DOHH2 (cell line): ENCODE measurements around the gene ARHGEF7.

ENCODE experiments used
- H3F3A ChIP-seq: fragments of 200-600 bp; sonication (generic), shearing (Covaris generic); 2 replicates; pipeline ENCODE4 v1.6.0; 2016; ENCODE audit warnings: antibody characterized with exemption, mild to moderate bottlenecking; ENCODE audit not compliant: control insufficient read depth, insufficient read depth
- H3K27ac ChIP-seq: fragments of 200-600 bp; sonication (generic); 2 replicates; pipeline ENCODE4 v1.5.1; 2014; ENCODE audit warnings: low read depth, mild to moderate bottlenecking, low read length, moderate library complexity
- H3K27me3 ChIP-seq: fragments of 200-600 bp; sonication (generic); 2 replicates; pipeline ENCODE4 v1.6.1; 2014; ENCODE audit warnings: mild to moderate bottlenecking, low read length, mixed read lengths; ENCODE audit not compliant: control insufficient read depth
- H3K36me3 ChIP-seq: fragments of 200-600 bp; sonication (generic); 2 replicates; pipeline ENCODE4 v1.6.1; 2014; ENCODE audit warnings: mild to moderate bottlenecking, low read length, moderate library complexity, mixed read lengths; ENCODE audit not compliant: control insufficient read depth
- H3K4me1 ChIP-seq: fragments of 200-600 bp; sonication (generic); 2 replicates; pipeline ENCODE4 v1.6.1; 2014; ENCODE audit warnings: mild to moderate bottlenecking, low read length, mixed read lengths; ENCODE audit not compliant: control insufficient read depth
- H3K4me2 ChIP-seq: fragments of 200-600 bp; sonication (generic); 2 replicates; pipeline ENCODE4 v1.6.0; 2014; ENCODE audit warnings: mild to moderate bottlenecking, low read length, moderate library complexity
- H3K4me3 ChIP-seq: fragments of 200-600 bp; sonication (generic); 2 replicates; pipeline ENCODE4 v1.5.1; 2014; ENCODE audit warnings: mild to moderate bottlenecking, low read length, mixed read lengths
- H3K79me2 ChIP-seq: fragments of 200-600 bp; sonication (generic); 2 replicates; pipeline ENCODE4 v1.6.1; 2014; ENCODE audit warnings: mild to moderate bottlenecking, low read length, mixed read lengths; ENCODE audit not compliant: control insufficient read depth
- H3K9me2 ChIP-seq: fragments of 200-600 bp; sonication (generic); replicated peaks from 2 replicates; pipeline ENCODE4 v1.6.1; 2014; ENCODE audit warnings: mild to moderate bottlenecking, low read length, mixed read lengths; ENCODE audit not compliant: control insufficient read depth
- H3K9me3 ChIP-seq: fragments of 200-600 bp; sonication (generic); 2 replicates; pipeline ENCODE4 v1.6.1; 2014; ENCODE audit warnings: antibody characterized with exemption, low read length, mixed read lengths; ENCODE audit not compliant: control insufficient read depth, insufficient read depth
- H4K20me1 ChIP-seq: fragments of 200-600 bp; sonication (generic); 2 replicates; pipeline ENCODE4 v1.6.0; 2014; ENCODE audit warnings: low read depth, mild to moderate bottlenecking, antibody characterized with exemption, low read length, moderate library complexity; ENCODE audit not compliant: control insufficient read depth, insufficient read depth
- CTCF ChIP-seq: fragments of 200-600 bp; sonication (generic); IDR thresholded peaks from one replicate; pipeline ENCODE4 v1.5.1; 2014; ENCODE audit warnings: antibody characterized with exemption, mild to moderate bottlenecking, low read depth, low read length; ENCODE audit not compliant: poor library complexity, severe bottlenecking
- EZH2phosphoT487 ChIP-seq: fragments of 200-600 bp; sonication (generic); IDR thresholded peaks from 2 replicates; pipeline ENCODE4 v1.6.1; 2017; ENCODE audit warnings: borderline replicate concordance, mild to moderate bottlenecking, antibody characterized with exemption, low read length, moderate library complexity, mixed read lengths

Gene ARHGEF7

DNA sequence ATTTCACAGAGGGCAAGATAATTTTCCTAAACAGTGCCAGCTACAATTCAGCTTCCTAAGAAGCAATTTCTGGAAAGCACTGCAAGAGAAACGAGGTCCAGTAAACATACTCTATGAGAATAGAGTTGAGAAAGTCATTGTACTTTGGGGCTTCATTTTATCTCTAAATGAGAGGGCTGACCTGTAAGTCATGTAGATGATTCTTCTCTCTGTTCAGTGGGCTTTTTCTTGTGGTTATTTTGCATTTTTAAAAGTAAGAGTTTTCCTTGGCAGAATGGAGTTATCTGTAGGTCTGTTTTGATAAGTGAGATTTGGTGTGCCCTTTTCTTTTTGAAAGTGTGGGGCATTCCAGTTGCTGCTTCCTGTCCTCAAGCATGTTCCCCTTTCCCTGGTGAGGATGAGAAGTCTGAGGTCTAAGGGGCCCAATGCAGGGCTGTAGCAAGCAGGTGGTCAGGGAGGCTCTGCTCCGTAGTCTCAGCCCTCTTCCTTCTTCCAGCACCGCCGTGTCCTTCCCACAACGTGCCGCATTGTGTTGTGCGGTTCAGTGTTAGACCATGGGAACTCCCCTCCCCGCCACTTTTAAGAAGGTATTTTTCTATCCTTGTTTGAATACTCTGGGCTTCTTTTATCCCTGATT, 86.3 kb downstream of the ARHGEF7 start:
- no peaks in the 10 kb centered on the region for H3K9me2 ChIP-seq
- peaks cover 38% of the 10 kb centered on the region for H4K20me1 ChIP-seq
- TF ChIP-seq EZH2phosphoT487 (no peak), CTCF (no peak)
- H3K4me1 ChIP-seq: peaks cover 79% of the 10 kb centered on the region
- H3K27ac ChIP-seq: peak overlapping the region; percentile 91
- H3K79me2 ChIP-seq: peaks cover 100% of the 10 kb centered on the region
- H3K36me3 ChIP-seq: peaks cover 78% of the 10 kb centered on the region
- H3K27me3 ChIP-seq: no peaks in the 10 kb centered on the region
- H3F3A ChIP-seq: peaks cover 34% of the 10 kb centered on the region
- H3K4me3 ChIP-seq: peak overlapping the region; percentile 78
- H3K9me3 ChIP-seq: peaks cover 5% of the 10 kb centered on the region; the same call in 1 of the 2 replicates
- H3K4me2 ChIP-seq: peak overlapping the region; percentile 97

- H3K27ac ChIP-seq: peak overlapping the region; percentile 91
- H3K27me3 ChIP-seq: no peaks in the 10 kb centered on the region
- peak overlapping the region; percentile 97 for H3K4me2 ChIP-seq
- peaks cover 34% of the 10 kb centered on the region for H3F3A ChIP-seq
- H3K4me1 ChIP-seq: peaks cover 86% of the 10 kb centered on the region
- peaks cover 99% of the 10 kb centered on the region for H3K79me2 ChIP-seq
- peaks cover 40% of the 10 kb centered on the region for H4K20me1 ChIP-seq
- no peak for TF ChIP-seq EZH2phosphoT487
- TF ChIP-seq CTCF: no peak
- H3K9me2 ChIP-seq: no peaks in the 10 kb centered on the region
- peaks cover 5% of the 10 kb centered on the region; the same call in 1 of the 2 replicates for H3K9me3 ChIP-seq
- H3K4me3 ChIP-seq: peak overlapping the region; percentile 78
- peaks cover 76% of the 10 kb centered on the region for H3K36me3 ChIP-seq
Observed at GRCh38 chr13:111202156-111202621, 87.1 kb downstream of the ARHGEF7 start.

- H3K36me3 ChIP-seq: peaks cover 76% of the 10 kb centered on the region
- H3K4me3 ChIP-seq: peak overlapping the region; percentile 78
- H3K79me2 ChIP-seq: peaks cover 99% of the 10 kb centered on the region
- H3K27me3 ChIP-seq: no peaks in the 10 kb centered on the region
- peak overlapping the region; percentile 91 for H3K27ac ChIP-seq
- H3F3A ChIP-seq: peaks cover 34% of the 10 kb centered on the region
- TF ChIP-seq CTCF (no peak), EZH2phosphoT487 (no peak)
- no peaks in the 10 kb centered on the region for H3K9me2 ChIP-seq
- peaks cover 4% of the 10 kb centered on the region; the same call in 1 of the 2 replicates for H3K9me3 ChIP-seq
- peak overlapping the region; percentile 97 for H3K4me2 ChIP-seq
- peaks cover 91% of the 10 kb centered on the region for H3K4me1 ChIP-seq
- H4K20me1 ChIP-seq: peaks cover 46% of the 10 kb centered on the region
Observed at GRCh38 chr13:111202745-111203144, 87.6 kb downstream of the ARHGEF7 start.
